HG03103 (cell line): Measurements from ENCODE around the gene INAFM1.

ENCODE experiments used
- ATAC-seq: cut with Tn5 transposase; IDR thresholded peaks from one replicate; pipeline ENCODE4 v1.9.1; 2021; ENCODE audit warnings: low read depth; ENCODE audit not compliant: unreplicated experiment

Gene INAFM1

GRCh38 chr19:47309038-47309437 lies 34.4 kb downstream of the INAFM1 start:
- ATAC-seq: no peak

- no peak for ATAC-seq
Measured at GRCh38 chr19:47309608-47310007, 34.9 kb downstream of the INAFM1 start, which contains the start of gene C5AR1. C5AR1 (plus strand) TSS chr19:47309861; CDS start chr19:47309896, 35 bp downstream.

GRCh38 chr19:47310323-47310722 lies 35.6 kb downstream of the INAFM1 start:
- no peak for ATAC-seq

- no peak for ATAC-seq
Measured at GRCh38 chr19:47310819-47311218, 36.1 kb downstream of the INAFM1 start.

GRCh38 chr19:47312366-47313006 lies 37.8 kb downstream of the INAFM1 start:
- no peak for ATAC-seq

- ATAC-seq: no peak
Measured at GRCh38 chr19:47313754-47314295, 39.1 kb downstream of the INAFM1 start.

GRCh38 chr19:47315125-47315821 lies 40.6 kb downstream of the INAFM1 start:
- ATAC-seq: no peak

- no peak for ATAC-seq
Measured at GRCh38 chr19:47316513-47316912, 41.8 kb downstream of the INAFM1 start.

- ATAC-seq: no peak
Measured at GRCh38 chr19:47319923-47320871, 45.5 kb downstream of the INAFM1 start.

GRCh38 chr19:47321630-47322029 lies 46.9 kb downstream of the INAFM1 start:
- no peak for ATAC-seq

GRCh38 chr19:47322058-47322457 lies 47.4 kb downstream of the INAFM1 start:
- no peak for ATAC-seq

GRCh38 chr19:47323409-47323808 lies 48.7 kb downstream of the INAFM1 start:
- no peak for ATAC-seq

GRCh38 chr19:47323872-47324271 lies 49.2 kb downstream of the INAFM1 start:
- no peak for ATAC-seq

- ATAC-seq: no peak
Measured at GRCh38 chr19:47324502-47324901, 49.8 kb downstream of the INAFM1 start.
